ENCODE data around the gene GTF2A2.

Gene GTF2A2

DNA sequence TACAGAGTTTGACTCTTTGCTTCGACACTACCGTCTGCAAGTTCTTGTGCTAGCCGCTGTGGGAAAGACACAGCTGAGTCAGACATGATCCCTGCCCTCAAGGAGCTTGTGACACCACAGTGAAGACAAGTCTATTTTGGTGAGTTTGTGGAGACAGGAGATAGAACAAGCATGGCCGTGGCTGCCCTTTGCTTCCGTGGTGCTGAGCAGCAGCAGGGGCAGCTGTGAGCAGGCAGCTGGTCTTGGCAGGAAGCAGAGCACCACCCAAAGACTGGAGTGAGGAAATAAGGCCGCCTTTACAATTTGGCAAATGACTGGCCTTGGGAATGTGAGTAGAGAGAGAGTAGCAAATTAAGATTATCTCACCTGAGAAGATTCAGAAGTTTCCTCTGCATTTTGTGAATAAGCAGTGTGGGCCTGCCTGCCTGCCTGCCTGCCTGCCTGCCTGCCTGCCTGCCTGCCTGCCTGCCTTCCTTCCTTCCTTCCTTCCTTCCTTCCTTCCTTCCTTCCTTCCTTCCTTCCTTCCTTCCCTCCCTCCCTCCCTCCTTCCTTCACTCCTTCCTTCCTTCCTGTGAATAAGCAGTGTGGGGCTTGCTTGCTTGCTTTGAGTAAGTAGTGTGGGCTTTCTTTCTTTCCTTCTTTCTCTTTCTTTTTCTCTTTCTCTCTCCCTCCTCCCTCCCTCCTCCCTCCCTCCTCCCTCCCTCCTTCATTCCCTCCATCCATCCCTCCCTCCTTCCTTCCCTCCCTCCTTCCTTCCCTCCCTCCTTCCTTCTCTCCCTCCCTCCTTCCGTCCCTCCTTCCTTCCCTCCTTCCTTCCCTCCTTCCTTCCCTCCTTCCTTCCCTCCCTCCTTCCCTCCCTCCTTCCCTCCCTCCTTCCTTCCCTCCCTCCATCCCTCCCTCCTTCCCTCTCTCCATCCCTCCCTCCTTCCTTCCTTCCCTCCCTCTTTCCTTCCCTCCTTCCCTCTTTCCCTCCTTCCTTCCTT is 47.3 kb downstream of the GTF2A2 start:
- H3K4me3 ChIP-seq (ENCODE audit: low read length) = no peak overlapping the region
- no peak for DNase-seq (ENCODE audit: low read depth)
- TF ChIP-seq, protein P1, sequence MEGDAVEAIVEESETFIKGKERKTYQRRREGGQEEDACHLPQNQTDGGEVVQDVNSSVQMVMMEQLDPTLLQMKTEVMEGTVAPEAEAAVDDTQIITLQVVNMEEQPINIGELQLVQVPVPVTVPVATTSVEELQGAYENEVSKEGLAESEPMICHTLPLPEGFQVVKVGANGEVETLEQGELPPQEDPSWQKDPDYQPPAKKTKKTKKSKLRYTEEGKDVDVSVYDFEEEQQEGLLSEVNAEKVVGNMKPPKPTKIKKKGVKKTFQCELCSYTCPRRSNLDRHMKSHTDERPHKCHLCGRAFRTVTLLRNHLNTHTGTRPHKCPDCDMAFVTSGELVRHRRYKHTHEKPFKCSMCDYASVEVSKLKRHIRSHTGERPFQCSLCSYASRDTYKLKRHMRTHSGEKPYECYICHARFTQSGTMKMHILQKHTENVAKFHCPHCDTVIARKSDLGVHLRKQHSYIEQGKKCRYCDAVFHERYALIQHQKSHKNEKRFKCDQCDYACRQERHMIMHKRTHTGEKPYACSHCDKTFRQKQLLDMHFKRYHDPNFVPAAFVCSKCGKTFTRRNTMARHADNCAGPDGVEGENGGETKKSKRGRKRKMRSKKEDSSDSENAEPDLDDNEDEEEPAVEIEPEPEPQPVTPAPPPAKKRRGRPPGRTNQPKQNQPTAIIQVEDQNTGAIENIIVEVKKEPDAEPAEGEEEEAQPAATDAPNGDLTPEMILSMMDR (conservative IDR thresholded peaks at IDR 0.05; ENCODE audit: low read depth, low read length) = no peak

DNA sequence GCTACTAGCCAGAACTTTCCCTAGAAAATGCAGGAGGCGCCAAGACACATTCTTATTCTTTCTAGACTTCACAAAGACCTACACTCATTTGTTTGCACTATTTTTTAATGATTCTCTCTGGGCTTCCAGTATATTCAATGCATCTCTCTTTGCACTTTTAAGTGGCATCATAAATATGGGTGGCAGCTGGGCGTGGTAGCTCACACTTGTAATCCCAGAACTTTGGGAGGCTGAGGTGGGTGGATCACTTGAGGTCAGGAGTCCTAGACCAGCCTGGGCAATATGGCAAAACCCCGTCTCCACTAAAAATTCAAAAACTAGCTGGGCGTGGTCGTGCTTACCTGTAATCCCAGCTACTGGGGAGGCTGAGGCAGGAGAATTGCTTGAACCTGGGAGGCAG is 51.3 kb downstream of the GTF2A2 start:
- TF ChIP-seq, protein P1 (conservative IDR thresholded peaks at IDR 0.05; ENCODE audit: low read depth, low read length) = no peak
- no peak for DNase-seq (ENCODE audit: low read depth)

DNA sequence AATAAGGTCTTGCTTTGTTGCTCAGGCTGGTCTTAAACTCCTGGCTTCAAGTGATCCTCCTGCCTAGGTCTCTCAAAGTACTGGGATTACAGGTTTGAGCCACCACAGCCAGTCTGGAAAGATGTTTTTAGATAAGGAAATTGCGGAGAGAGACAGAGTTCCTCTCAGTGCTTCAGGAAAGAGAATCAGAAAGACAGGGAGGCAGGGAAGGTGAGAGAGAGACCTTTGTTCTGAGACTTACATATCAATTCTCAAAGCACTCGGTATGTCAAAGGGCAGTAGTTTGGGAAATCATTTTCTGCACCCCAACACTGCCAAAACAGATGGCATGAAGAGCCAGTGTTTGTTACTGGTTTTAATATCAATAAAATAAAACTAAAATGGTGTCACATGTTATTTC is 58.9 kb downstream of the GTF2A2 start:
- TF ChIP-seq, protein P1 (conservative IDR thresholded peaks at IDR 0.05; ENCODE audit: low read depth, low read length) = no peak
- DNase-seq (ENCODE audit: low read depth) = no peak
- no peak overlapping the region for H3K4me3 ChIP-seq (ENCODE audit: low read length)

More for the DNA sequence above, 51.3 kb downstream of the GTF2A2 start:
- no peak overlapping the region for H3K4me3 ChIP-seq (ENCODE audit: low read length)

DNA sequence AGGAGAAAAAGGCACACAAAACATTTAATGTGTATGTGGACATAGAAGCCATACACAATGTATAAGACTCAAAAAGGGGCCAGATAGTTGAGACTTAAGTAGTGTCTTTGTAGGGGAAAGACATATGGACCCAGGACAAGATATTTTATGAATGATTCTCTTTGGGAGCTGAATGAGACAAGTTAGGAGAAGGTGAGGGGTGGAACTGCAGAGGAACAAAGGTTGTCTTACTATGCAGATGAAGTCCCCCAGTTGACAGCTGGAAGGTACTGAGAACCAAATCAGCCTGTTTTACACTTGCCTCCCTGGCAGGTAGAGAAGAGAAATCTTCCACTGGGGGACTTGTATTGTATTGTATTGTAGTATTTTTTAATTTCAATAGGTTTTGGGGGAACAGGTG is 60.7 kb downstream of the GTF2A2 start:
- TF ChIP-seq, protein P1 (conservative IDR thresholded peaks at IDR 0.05; ENCODE audit: low read depth, low read length) = no peak
- no peak overlapping the region for H3K4me3 ChIP-seq (ENCODE audit: low read length)
- DNase-seq (ENCODE audit: low read depth) = no peak

DNA sequence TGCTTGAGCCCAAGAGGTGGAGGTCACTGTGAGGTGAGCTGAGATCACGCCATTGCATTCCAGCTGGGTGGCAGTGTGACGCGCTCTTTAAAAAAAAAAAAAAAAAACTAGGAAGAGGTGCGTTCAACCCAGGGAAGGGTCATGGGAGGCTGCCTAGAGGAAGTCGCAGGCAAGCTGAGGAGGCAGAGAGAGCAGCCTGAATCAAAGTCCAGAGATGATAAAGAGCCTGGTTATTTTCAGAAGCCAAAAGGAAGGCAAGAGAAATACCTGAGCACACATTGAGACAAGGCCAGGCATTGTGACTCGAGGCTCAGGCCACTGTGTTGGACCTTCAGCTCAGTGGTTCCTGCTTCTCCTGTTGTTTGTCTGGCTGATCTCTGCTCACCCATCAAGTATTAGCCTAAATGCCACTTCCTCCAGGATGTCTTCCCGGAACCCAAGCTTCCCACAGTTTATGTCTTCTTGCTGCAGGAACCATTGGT is 61.8 kb downstream of the GTF2A2 start:
- DNase-seq (ENCODE audit: low read depth) = no peak

DNA sequence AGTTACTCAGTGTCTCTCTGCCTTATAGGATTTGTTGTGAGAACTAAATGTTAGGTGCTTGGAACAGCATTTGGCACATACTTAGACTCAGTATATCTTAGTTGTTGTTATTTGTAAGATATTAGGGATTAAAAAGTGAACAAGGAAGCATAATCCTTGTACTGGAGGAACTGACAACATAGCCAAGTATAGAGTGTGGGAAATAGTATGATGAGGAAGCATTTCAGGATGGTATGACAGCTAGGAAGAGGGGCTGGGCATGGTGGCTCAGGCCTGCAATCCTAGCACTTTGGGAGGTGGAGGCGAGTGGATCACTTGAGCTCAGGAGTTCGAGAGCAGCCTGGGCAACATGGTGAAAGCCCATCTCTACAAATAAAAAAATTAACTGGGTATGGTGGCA is 62.3 kb downstream of the GTF2A2 start:
- no peak overlapping the region for H3K4me3 ChIP-seq (ENCODE audit: low read length)
- TF ChIP-seq, protein P1 (conservative IDR thresholded peaks at IDR 0.05; ENCODE audit: low read depth, low read length) = no peak
- DNase-seq (ENCODE audit: low read depth) = no peak

More for the DNA sequence above, 61.8 kb downstream of the GTF2A2 start:
- H3K4me3 ChIP-seq (ENCODE audit: low read length) = no peak overlapping the region
- TF ChIP-seq, protein P1 (conservative IDR thresholded peaks at IDR 0.05; ENCODE audit: low read depth, low read length) = no peak
